Sigmoid colon (tissue), 4 donors: Measurements from ENCODE around the gene SMIM45.

Experiments used
- CTCF ChIP-seq, 4 experiments: fragments of 450-650 bp in 3 of 4; fragments of 200-600 bp in 1 of 4; IDR thresholded peaks; one replicate each; pipeline ENCODE4 v1.5.1; 2016 to 2019; ENCODE audit warnings: antibody characterized with exemption in 4 of 4, mild to moderate bottlenecking in 3 of 4, moderate library complexity in 2 of 4
- EP300 ChIP-seq, 4 donors: sonication (generic); formaldehyde crosslinking; IDR thresholded peaks; one replicate each; pipeline ENCODE4 v1.6.1; 2017; ENCODE audit warnings: antibody characterized with exemption in 4 of 4
- POLR2A ChIP-seq, 2 donors: fragments of 450-650 bp; IDR thresholded peaks; one replicate each; pipeline ENCODE4 v1.6.1; 2016; ENCODE audit warnings: antibody characterized with exemption in 2 of 2, mild to moderate bottlenecking in 2 of 2, moderate library complexity in 2 of 2

GRCh38 chr22:41957941-41958556 is 6.1 kb downstream of the SMIM45 start:
- TF ChIP-seq CTCF (IDR thresholded peaks at IDR 0.05), result no peak
- no peak for TF ChIP-seq EP300 (IDR thresholded peaks at IDR 0.05)
- no peak for TF ChIP-seq POLR2A (IDR thresholded peaks at IDR 0.05)
